Neuronal stem cell (in vitro differentiated cells): ENCODE measurements around the gene BCL2.
A peak's percentile ranks its signal among the peaks of the same experiment; 100 is the strongest.

ENCODE experiments used
- DNase-seq: peaks from one replicate; pipeline ENCODE4 v3.0.0-alpha.2; 2013; ENCODE audit warnings: low spot score
- H2AFZ ChIP-seq: one replicate; pipeline ENCODE4 v1.6.1; 2013; ENCODE audit warnings: mild to moderate bottlenecking, low read length, inconsistent platforms
- H2AK5ac ChIP-seq: 2 replicates; pipeline ENCODE4 v1.6.1; 2013; ENCODE audit warnings: low read depth, mild to moderate bottlenecking, inconsistent platforms, low read length, moderate library complexity, mixed read lengths
- H2BK120ac ChIP-seq: 2 replicates; pipeline ENCODE4 v1.6.1; 2013; ENCODE audit warnings: low read depth, mild to moderate bottlenecking, inconsistent platforms, low read length, moderate library complexity, mixed read lengths
- H2BK12ac ChIP-seq: one replicate; pipeline ENCODE4 v1.6.1; 2013; ENCODE audit warnings: low read length, inconsistent platforms
- H2BK15ac ChIP-seq: 2 replicates; pipeline ENCODE4 v1.6.1; 2013; ENCODE audit warnings: mild to moderate bottlenecking, low read length, inconsistent platforms, mixed read lengths
- H2BK5ac ChIP-seq: one replicate; pipeline ENCODE4 v1.6.1; 2013; ENCODE audit warnings: inconsistent platforms, mild to moderate bottlenecking, low read length, moderate library complexity
- H3K14ac ChIP-seq: one replicate; pipeline ENCODE4 v1.6.1; 2013; ENCODE audit warnings: low read length, inconsistent platforms
- H3K18ac ChIP-seq: 2 replicates; pipeline ENCODE4 v1.6.1; 2013; ENCODE audit warnings: low read length, inconsistent platforms
- H3K23ac ChIP-seq: 2 replicates; pipeline ENCODE4 v1.6.1; 2013; ENCODE audit warnings: low read depth, mild to moderate bottlenecking, mixed read lengths, low read length, inconsistent platforms; ENCODE audit not compliant: poor library complexity
- H3K27ac ChIP-seq: replicated peaks from 3 replicates; pipeline ENCODE4 v1.5.1; 2013; ENCODE audit warnings: low read length, inconsistent platforms
- H3K27me3 ChIP-seq, 3 experiments: 2 replicates each; pipeline ENCODE4 v1.6.1; 2013; ENCODE audit warnings: low read length in 3 of 3, mild to moderate bottlenecking in 2 of 3, inconsistent platforms in 1 of 3, low read depth in 1 of 3, mixed read lengths in 1 of 3, moderate library complexity in 1 of 3; ENCODE audit not compliant: control insufficient read depth in 3 of 3, insufficient read depth in 3 of 3
- H3K36me3 ChIP-seq, 2 donors: replicated peaks in 1 of 2; 2 replicates each; pipeline ENCODE4 v1.6.1; 2013; ENCODE audit warnings: low read length in 2 of 2; ENCODE audit not compliant: control insufficient read depth in 2 of 2, insufficient read depth in 2 of 2
- H3K4ac ChIP-seq: 2 replicates; pipeline ENCODE4 v1.6.1; 2013; ENCODE audit warnings: inconsistent platforms, mild to moderate bottlenecking, low read length, moderate library complexity
- H3K4me1 ChIP-seq, 2 donors: 1 replicate in 1 of 2; 2 replicates in 1 of 2; pipeline ENCODE4 v1.6.1; 2013; ENCODE audit warnings: low read length in 2 of 2, low read depth in 1 of 2; ENCODE audit not compliant: control insufficient read depth in 2 of 2, insufficient read depth in 1 of 2
- H3K4me2 ChIP-seq: one replicate; pipeline ENCODE4 v1.6.1; 2013; ENCODE audit warnings: mild to moderate bottlenecking, low read length, inconsistent platforms; ENCODE audit not compliant: insufficient read depth, poor library complexity, severe bottlenecking
- H3K4me3 ChIP-seq, 2 donors: 2 replicates each; pipeline ENCODE4 v1.5.1; 2013; ENCODE audit warnings: low read length in 2 of 2, mild to moderate bottlenecking in 2 of 2, inconsistent platforms in 1 of 2, moderate library complexity in 1 of 2
- H3K79me1 ChIP-seq: one replicate; pipeline ENCODE4 v1.6.1; 2013; ENCODE audit warnings: low read depth, mild to moderate bottlenecking, inconsistent platforms, low read length, moderate library complexity
- H3K9ac ChIP-seq: one replicate; pipeline ENCODE4 v1.6.1; 2013; ENCODE audit warnings: mild to moderate bottlenecking, low read depth, low read length, inconsistent platforms; ENCODE audit not compliant: poor library complexity
- H3K9me3 ChIP-seq, 2 donors: replicated peaks in 1 of 2; 2 replicates each; pipeline versions ENCODE3 to v1.6.1; 2013; ENCODE audit warnings: low read length in 2 of 2, mild to moderate bottlenecking in 2 of 2, inconsistent platforms in 1 of 2, low read depth in 1 of 2, mixed read lengths in 1 of 2, moderate library complexity in 1 of 2; ENCODE audit not compliant: control insufficient read depth in 2 of 2, insufficient read depth in 1 of 2
- H4K8ac ChIP-seq: one replicate; pipeline ENCODE4 v1.6.1; 2013; ENCODE audit warnings: low read depth, mild to moderate bottlenecking, inconsistent platforms, low read length, moderate library complexity
- H4K91ac ChIP-seq: one replicate; pipeline ENCODE4 v1.6.1; 2013; ENCODE audit warnings: low read length, low read depth, mild to moderate bottlenecking, inconsistent platforms; ENCODE audit not compliant: poor library complexity
- WGBS, 2 donors: extraction: QIAGEN DNeasy Blood & Tissue Kit; methylation state at CpG; one replicate each; pipeline ENCODE4 v1.1.7; 2013; ENCODE audit warnings: missing lambda C conversion rate in 2 of 2, mixed read lengths in 1 of 2; ENCODE audit not compliant: insufficient read length in 2 of 2, insufficient replicate concordance in 1 of 2; ENCODE audit errors: extremely low coverage in 2 of 2; 5-methylcytosine and 5-hydroxymethylcytosine counted together

Gene BCL2

GRCh38 chr18:63151539-63151938 lies 168.0 kb downstream of the BCL2 start:
- Histone ChIP-seq H3K79me1 (no peaks in the 10 kb centered on the region), H2BK5ac (no peak overlapping the region), H3K4ac (no peak overlapping the region), H3K4me1 (peaks cover 0 to 2% of the 10 kb centered on the region in 2 donors), H3K18ac (no peak overlapping the region), H4K91ac (no peak overlapping the region), H3K27me3 (no peaks in the 10 kb centered on the region), H3K14ac (no peak overlapping the region), H2AFZ (no peak overlapping the region), H2BK15ac (no peak overlapping the region), H2AK5ac (no peak overlapping the region), H3K4me2 (no peak overlapping the region), H4K8ac (no peak overlapping the region), H3K9me3 (no peaks in the 10 kb centered on the region), H3K23ac (no peak overlapping the region), H3K27ac (no peak overlapping the region), H3K4me3 (no peak overlapping the region), H3K9ac (no peak overlapping the region), H2BK12ac (no peak overlapping the region), H2BK120ac (no peak overlapping the region), H3K36me3 (no peaks in the 10 kb centered on the region)
- DNase-seq = no peak
- no CpG with 5 or more reads among the region's 5 CpGs for WGBS, 2 donors

DNA sequence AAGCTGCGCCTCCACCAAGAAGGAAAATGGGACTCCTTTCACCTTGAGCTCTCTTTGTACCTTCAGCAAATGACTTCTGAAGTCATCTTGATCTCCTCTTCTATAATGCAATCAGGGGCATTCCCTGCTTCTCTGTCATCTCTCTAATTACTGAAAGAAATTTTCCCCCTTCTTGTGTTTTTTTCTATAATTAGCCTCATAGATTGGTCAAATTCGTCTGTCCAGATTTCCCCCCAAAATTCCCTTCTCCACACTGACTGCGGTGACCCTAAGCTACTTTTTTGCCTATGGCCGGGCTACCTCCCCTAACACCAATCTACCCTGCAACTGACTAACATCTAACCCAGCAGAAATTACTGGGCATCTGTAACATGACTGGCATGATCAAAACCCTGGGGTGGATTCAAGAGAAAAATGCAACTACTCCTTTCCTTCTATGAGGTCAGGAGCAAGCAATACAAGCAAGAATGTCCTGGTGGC lies 168.6 kb downstream of the BCL2 start:
- Histone ChIP-seq H4K91ac (no peak overlapping the region), H3K27me3 (no peaks in the 10 kb centered on the region), H2AFZ (no peak overlapping the region), H3K18ac (no peak overlapping the region), H3K4me2 (no peak overlapping the region), H3K4me3 (no peak overlapping the region), H3K23ac (no peak overlapping the region), H3K9me3 (no peaks in the 10 kb centered on the region), H3K14ac (no peak overlapping the region), H3K9ac (no peak overlapping the region), H2BK12ac (no peak overlapping the region), H4K8ac (no peak overlapping the region), H2BK5ac (no peak overlapping the region), H3K36me3 (no peaks in the 10 kb centered on the region), H2AK5ac (no peak overlapping the region), H3K4me1 (peaks cover 0 to 2% of the 10 kb centered on the region in 2 donors), H3K4ac (no peak overlapping the region), H3K27ac (no peak overlapping the region), H2BK15ac (no peak overlapping the region), H3K79me1 (no peaks in the 10 kb centered on the region), H2BK120ac (no peak overlapping the region)
- no CpG with 5 or more reads among the region's 4 CpGs for WGBS, 2 donors
- no peak for DNase-seq

- no peak for DNase-seq
- Histone ChIP-seq H3K4me3 (no peak overlapping the region), H2BK12ac (no peak overlapping the region), H2BK120ac (no peak overlapping the region), H4K8ac (no peak overlapping the region), H3K27ac (no peak overlapping the region), H4K91ac (no peak overlapping the region), H3K4me1 (no peaks in the 10 kb centered on the region), H3K9ac (no peak overlapping the region), H3K4me2 (no peak overlapping the region), H2BK15ac (no peak overlapping the region), H3K9me3 (no peaks in the 10 kb centered on the region), H2BK5ac (no peak overlapping the region), H3K23ac (no peak overlapping the region), H3K14ac (no peak overlapping the region), H3K27me3 (no peaks in the 10 kb centered on the region), H3K18ac (no peak overlapping the region), H2AFZ (no peak overlapping the region), H3K36me3 (no peaks in the 10 kb centered on the region), H3K79me1 (no peaks in the 10 kb centered on the region), H3K4ac (no peak overlapping the region), H2AK5ac (no peak overlapping the region)
- WGBS, 2 donors = no CpG with 5 or more reads among the region's 8 CpGs
Observed at GRCh38 chr18:63150326-63150725, 169.2 kb downstream of the BCL2 start.

- peak overlapping the region; percentile 1 for H3K23ac ChIP-seq
- H3K18ac ChIP-seq = no peak overlapping the region
- H2AK5ac ChIP-seq = no peak overlapping the region
- WGBS, 2 donors = no CpG with 5 or more reads among the region's 9 CpGs
- H3K9me3 ChIP-seq = no peaks in the 10 kb centered on the region
- no peak overlapping the region for H3K9ac ChIP-seq
- no peak overlapping the region for H2BK12ac ChIP-seq
- H3K4me3 ChIP-seq = no peak overlapping the region
- H2BK15ac ChIP-seq = no peak overlapping the region
- no peak overlapping the region for H2BK5ac ChIP-seq
- no peak overlapping the region for H3K14ac ChIP-seq
- no peak overlapping the region for H2BK120ac ChIP-seq
- no peak overlapping the region for H4K91ac ChIP-seq
- H3K27me3 ChIP-seq = no peaks in the 10 kb centered on the region
- no peak overlapping the region for H2AFZ ChIP-seq
- no peak overlapping the region for H4K8ac ChIP-seq
- no peaks in the 10 kb centered on the region for H3K36me3 ChIP-seq
- H3K4me2 ChIP-seq = no peak overlapping the region
- no peaks in the 10 kb centered on the region for H3K4me1 ChIP-seq
- no peak overlapping the region for H3K27ac ChIP-seq
- DNase-seq = no peak
- no peak overlapping the region for H3K4ac ChIP-seq
- H3K79me1 ChIP-seq = no peaks in the 10 kb centered on the region
Observed at GRCh38 chr18:63149302-63149587, 170.3 kb downstream of the BCL2 start.
